Measurements from ENCODE around the gene PPP1CC.
"Not testable (repeated sequence)": the region's sequence is repeated elsewhere in the genome, so short reads cannot be mapped to it uniquely, and the experiment has no call there.

PPP1CC gene

DNA sequence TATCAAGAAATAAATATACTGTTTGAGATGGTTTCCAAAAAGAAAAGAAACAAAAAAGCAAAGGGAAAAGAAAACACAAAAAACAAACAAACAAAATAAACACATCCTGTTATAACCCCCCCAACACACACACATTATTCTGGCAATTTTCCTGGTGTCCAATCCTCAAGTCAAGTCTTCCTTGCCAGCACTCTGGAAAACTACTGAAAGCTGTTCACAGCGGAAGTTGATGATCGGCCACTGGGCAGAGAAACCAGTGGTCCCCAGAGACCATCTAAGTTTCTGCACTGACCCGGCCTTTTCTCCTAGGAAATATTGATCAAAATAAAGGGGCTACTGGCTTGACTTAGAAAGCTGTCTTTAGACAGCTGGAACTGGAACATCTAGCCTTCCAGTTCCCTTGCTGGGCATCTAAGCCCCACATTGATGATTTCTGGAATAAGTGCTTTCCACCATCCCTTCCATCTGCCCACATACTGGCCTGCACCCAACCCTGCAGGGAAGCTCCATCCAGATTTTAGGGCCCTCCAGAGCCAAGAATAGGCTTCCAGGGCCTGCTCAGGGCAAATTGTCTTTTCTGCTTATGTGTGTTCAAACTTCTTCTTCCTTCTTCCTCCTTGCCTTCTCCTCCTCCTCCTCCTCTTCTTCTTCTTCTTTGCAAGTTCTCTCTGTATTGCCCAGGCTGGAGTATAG is 11.6 kb upstream of the PPP1CC start:
- no peak for DNase-seq (ENCODE audit: low read depth, low spot score)

- no peak for DNase-seq (ENCODE audit: low read depth, low spot score)
These were observed 8.2 kb upstream of the PPP1CC start for GRCh38 chr12:110750784-110751461.

DNA sequence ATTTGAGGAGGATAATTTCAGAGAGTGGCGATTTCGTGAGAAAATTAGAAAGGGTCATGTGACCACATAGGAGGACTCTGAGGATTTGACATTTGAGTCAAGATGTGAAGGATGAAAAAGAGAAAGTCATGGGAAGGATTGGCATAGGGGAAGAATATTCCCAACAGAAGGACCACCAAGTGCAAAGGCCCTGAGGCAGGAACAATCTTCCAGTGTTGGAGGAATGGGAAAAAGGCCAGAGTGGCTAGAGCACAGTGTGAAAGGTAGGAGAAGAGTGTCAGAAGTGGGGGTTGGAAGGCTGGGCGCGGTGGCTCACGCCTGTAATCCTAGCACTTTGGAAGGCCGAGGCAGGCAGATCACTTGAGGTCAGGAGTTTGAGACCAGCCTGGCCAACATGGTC is 3.9 kb upstream of the PPP1CC start:
- DNase-seq (ENCODE audit: low read depth, low spot score) = no peak

- no peak for DNase-seq (ENCODE audit: low read depth, low spot score)
These were observed 3.0 kb upstream of the PPP1CC start for GRCh38 chr12:110745542-110746284.

- DNase-seq (ENCODE audit: low read depth, low spot score) = no peak
These were observed 2.0 kb upstream of the PPP1CC start for GRCh38 chr12:110744601-110745264.

GRCh38 chr12:110744151-110744571 is 1.5 kb upstream of the PPP1CC start:
- DNase-seq (ENCODE audit: low read depth, low spot score) = no peak

DNA sequence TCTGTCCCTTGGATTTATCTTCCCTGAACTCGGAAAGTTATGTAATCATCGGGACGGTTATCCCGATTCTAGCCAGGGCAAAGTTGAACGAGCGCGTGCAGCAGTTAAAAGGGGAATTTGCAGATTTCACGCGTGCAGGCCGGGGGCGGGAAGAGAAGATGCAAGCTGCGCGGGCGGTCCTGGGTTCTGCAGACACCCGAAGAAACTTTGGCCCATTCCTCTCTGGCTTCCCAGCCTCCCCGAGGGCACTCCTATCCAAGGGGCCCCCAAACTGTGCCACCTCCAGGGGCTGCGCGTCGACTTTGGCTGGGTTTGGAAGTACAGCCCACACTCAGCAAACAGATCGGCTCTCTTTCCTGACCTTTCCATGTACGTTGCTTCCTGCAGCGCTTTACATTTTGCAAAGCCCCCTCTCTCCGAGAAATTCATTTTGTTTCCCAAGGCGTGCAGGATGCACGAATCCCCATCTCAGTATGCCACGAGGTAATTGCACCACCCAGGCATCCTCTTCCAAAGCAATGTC is 941 bp upstream of the PPP1CC start:
- DNase-seq (ENCODE audit: low read depth, low spot score) = no peak

- DNase-seq (ENCODE audit: low read depth, low spot score) = no peak
These were observed 484 bp downstream of the PPP1CC start for GRCh38 chr12:110742096-110742717.

GRCh38 chr12:110741341-110742095 is 1.2 kb downstream of the PPP1CC start:
- no peak for DNase-seq (ENCODE audit: low read depth, low spot score)

DNA sequence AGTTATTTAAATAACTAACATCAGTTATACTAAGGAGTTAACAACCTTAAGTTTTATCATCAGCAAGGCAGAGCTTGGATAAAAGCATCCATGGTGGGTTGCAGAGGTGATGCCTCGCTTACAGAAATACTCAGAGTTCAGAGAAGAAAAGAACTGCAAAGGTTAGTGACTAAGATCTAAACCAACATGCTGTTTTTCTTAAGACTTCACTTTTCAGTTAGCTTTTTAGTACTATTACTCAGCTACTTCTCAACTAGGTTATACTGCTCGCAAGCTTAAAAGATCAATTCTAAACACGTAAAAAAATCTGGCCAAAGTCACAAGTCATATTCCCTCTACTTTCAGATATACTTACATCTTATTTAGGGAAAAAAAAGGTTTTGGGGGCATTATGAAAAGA is 2.8 kb downstream of the PPP1CC start:
- no peak for DNase-seq (ENCODE audit: low read depth, low spot score)

DNA sequence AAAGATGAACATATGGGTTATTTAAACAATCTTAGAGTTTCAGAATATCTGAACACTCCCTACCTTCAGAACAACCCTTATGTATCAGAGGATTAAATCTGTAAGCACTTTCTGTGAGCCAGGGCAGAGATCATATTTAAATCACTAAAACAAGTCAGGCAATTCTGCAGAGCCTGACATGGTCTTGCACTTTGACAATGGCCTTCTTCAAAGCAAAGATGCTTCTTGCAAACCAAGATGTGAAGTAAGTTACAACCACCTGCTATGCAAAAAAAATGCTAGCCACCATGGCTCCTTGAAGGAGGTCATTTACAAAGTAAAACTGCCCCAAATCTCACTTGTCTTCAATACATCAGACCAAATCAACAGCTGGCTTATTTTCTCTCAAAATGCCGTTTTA is 3.2 kb downstream of the PPP1CC start:
- DNase-seq (ENCODE audit: low read depth, low spot score) = no peak

- no peak for DNase-seq (ENCODE audit: low read depth, low spot score)
These were observed 5.2 kb downstream of the PPP1CC start for GRCh38 chr12:110737532-110737931.

DNA sequence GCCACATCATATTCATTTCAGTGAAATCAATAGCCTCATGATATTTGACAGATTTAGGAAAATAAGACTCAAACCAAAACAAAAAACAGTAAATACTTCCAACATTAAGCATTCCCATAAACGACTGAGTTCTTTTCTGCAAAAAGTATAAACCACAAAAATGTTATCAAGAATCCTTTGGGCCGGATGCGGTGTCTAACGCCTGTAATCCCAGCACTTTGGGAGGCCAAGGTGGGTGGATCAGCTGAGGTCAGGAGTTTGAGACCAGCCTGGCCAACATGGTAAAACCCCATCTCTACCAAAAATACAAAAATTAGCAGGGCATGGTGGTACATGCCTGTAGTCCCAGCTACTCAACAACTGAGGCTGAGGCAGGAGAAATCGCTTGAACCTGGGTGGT is 5.7 kb downstream of the PPP1CC start:
- DNase-seq (ENCODE audit: low read depth, low spot score) = not testable (repeated sequence)

- DNase-seq (ENCODE audit: low read depth, low spot score) = no peak
These were observed 8.8 kb downstream of the PPP1CC start for GRCh38 chr12:110733900-110734299.

- no peak for DNase-seq (ENCODE audit: low read depth, low spot score)
These were observed 9.5 kb downstream of the PPP1CC start for GRCh38 chr12:110733089-110733715.

GRCh38 chr12:110732572-110732971 is 10.1 kb downstream of the PPP1CC start:
- DNase-seq (ENCODE audit: low read depth, low spot score) = no peak

DNA sequence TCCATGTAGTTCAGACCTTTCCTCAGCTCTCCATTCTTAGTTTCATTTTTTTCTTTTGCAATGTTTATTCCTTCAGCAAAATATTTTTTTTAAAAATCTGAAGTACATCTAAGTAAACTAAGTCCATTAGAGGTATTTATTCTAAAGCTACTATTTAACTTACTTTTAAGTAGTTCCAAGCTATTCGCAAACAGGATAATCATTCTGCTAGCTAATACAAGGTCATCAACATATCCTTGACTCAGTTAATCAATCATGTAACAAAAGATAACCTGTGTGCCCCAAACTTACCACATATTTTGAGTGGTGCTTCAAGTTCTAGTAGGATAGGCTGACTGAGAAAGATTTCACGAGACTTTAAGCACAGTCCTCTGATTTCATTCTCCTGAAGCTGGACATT is 11.2 kb downstream of the PPP1CC start:
- DNase-seq (ENCODE audit: low read depth, low spot score) = no peak

DNA sequence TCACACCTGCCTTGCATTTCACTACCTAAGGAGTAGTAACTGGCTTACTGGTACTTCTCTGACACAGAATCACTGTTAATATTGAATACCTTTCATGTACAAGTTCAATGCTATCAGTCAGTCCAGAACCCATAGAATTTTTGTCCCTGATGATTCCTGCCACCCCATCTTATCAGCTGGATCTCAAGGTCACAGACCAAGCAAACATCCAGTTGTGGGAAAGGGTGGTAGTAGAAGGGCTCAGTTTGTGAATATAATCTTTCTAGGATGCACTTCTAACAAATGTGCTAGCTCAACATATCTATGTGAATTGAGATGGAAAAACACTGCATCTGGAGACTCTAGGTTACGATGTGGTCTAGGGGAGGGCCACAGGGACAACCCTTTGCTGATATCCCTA is 14.1 kb downstream of the PPP1CC start:
- DNase-seq (ENCODE audit: low read depth, low spot score) = no peak

DNA sequence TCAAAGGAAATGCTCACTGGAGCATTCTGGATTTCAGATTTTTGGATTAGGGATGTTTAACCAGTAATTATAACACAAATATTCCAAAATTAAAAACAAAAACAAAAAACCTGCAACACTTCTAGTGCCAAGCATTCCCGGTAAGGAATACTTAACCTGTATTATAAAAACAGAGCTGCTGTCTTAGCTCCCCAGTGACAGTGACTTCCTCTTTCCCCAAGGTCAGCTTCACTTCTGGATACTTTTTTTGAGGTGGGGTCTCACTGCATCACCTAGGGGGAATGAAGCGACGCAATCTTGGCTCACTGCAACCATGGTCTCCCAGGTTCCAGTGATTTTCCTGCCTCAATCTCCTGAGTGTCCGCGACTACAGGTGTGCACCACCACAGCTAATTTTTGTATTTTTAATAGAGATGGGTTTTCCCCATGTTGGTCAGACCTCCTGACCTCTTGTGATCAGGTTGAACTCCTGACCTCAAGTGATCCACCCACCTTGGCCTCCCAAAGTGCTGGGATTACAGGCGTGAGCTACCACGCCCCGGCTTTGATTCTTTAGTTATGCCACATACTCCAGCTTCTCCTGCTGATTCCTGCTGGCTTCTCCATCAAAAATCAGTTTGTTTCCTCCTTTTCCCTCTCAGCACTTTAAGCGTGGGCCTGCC is 15.9 kb downstream of the PPP1CC start:
- DNase-seq (ENCODE audit: low read depth, low spot score) = no peak

- DNase-seq (ENCODE audit: low read depth, low spot score) = no peak
These were observed 16.7 kb downstream of the PPP1CC start for GRCh38 chr12:110726028-110726427.

All from activated CD4-positive, CD25-positive, alpha-beta regulatory T cell treated with anti-CD3 and anti-CD28 coated beads, Interleukin-2, amount 50 U/mL, for 16 hours (primary cell).